Measurements from ENCODE around the gene NLRP8. TPM values are rescaled to one million over a fixed set of nuclear protein-coding genes. Genes with fewer than 3 reads are reported as not detected.
A peak's percentile ranks its signal among the peaks of the same experiment; 100 is the strongest.
"Not testable (repeated sequence)": the region's sequence is repeated elsewhere in the genome, so short reads cannot be mapped to it uniquely, and the experiment has no call there.

The NLRP8 gene
- total RNA-seq, 1 donor from 2014 or later = not detected

DNA sequence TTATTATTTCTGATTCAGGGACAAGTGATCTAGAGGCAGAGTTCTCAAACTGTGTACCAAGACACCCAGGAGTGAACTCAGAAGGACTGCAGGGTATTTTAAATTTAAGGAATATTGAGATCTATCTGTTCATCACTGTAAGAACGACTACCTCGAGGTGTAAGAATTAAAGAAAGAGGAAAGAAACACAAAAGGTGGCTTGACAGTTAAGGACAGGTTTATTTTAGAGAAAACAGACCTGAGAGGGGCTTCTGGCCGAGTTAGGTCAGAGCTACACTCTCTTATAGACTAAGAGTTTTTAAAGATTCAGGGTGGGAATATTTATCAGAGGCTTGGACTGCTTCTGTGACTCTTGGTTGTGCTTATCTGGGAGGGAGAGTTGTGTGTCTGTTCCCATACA lies 26.4 kb downstream of the NLRP8 start:
- DNase-seq (ENCODE audit: low read depth) = no peak

DNA sequence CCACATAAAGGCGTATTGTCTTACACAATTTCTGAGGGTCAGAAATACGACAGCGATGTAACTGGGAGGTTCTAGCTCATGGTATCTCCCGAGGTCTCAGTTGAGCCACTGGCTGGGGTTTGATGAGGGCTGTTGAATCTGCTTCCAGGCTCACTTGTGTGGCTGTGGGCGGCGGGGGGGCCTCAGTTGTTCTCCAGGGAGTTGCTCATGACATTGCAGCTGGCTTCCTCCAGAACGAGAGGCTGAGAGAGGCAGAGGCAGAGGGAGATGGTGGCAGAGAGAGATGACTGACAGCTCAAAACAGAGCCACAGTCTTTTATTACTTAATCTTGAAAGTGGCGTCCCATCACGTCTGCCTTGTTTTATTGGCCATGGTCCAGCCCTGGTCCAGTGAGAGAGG lies 32.8 kb downstream of the NLRP8 start:
- no peak for DNase-seq (ENCODE audit: low read depth)

DNA sequence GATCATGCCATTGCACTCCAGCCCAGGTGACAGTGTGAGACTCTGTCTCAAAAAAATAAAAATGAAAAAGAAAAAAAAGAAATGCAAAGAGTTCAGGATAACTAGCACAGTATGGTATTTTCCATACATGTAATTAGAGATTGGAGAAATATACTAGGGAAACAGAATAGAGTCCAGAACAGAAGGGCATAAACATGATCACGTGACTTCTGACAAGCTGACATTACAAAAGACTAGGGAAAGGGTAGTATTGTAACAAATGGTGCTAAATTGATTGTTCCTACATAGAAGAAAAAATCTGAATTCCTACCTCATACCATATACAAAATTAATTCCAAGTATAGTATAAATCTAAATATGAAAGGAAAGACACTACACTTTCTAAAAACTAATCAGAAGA lies 37.6 kb downstream of the NLRP8 start:
- DNase-seq (ENCODE audit: low read depth) = no peak

DNA sequence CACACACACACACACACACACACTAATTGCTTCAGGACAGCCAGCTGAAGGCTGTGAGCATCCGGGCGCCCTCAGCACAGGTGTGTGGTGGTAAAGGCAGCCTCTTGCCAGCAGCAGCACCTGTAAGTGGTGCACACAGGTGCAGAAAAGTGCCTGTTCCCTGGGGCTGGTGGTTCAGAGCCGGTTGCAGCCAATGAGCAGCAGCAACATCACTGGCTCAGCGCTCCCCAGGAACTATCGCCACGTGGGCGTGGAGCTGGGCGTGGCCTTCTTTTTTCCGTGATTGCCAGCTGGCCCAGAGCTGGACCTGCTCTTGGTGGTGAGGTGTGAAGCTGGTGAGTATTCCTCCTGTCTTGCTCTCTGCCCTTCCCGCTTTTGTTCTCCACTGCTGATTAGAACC lies 38.9 kb downstream of the NLRP8 start, which contains the start of gene NLRP5:
Gene NLRP5, plus strand, starts transcription at position 289 of the 400 bp plus-strand sequence.
- no peak for DNase-seq (ENCODE audit: low read depth)

DNA sequence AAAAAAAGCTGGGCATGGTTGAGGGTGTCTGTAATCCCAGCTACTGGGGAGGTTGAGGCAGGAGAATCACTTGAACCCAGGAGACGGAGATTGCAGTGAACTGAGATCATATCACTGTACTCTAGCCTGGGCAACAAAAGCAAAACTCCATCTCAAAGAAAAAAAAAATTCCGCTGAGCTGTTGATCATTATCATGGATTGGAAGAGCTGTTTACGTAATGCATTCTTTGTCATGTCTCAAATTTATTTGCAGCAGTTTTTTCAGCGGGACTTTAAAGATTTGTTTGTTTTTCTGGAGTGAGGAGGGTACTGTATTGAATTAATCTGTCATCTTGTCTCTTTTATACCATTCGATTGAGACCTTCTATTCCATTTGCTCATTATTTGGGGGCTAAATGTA lies 43.2 kb downstream of the NLRP8 start:
- no peak for DNase-seq (ENCODE audit: low read depth)

DNA sequence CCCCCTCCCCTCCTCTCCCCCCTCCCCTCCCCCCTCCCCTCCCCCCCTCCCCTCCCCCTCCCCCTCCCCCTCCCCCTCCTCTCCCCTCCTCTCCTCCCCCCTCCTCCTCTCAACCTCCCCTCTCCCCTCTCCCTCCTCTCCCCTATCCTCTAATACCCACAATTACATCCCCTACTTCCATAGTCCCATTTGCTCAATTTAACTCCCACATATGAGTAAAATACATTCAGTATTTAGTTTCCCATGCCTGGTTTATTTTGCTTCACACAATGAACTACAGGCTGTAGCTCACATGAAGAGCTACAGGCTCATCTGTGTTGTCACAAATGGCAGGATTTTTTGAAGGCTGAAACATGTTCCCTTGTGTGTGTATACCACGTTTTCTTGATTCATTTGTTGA lies 45.9 kb downstream of the NLRP8 start:
- no peak for DNase-seq (ENCODE audit: low read depth)

DNA sequence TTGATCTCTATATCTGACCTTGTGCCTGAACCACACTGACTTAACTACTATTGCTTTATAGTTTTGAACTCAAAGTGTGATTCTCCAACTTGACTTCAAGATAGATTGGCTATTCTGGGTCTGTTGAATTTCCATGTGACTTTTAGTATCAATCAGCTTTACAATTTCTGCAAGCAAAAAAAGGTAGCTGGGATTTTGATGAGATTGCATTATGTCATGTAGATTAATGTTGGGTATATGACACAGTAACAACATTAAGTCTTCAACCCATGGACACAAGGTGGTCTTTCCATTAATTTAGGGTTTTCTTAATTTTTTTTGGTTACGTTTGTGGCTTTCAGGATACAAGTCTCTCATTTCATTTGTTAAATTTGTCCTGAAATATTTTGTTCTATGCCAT lies 67.1 kb downstream of the NLRP8 start:
- DNase-seq (ENCODE audit: low read depth) = no peak

DNA sequence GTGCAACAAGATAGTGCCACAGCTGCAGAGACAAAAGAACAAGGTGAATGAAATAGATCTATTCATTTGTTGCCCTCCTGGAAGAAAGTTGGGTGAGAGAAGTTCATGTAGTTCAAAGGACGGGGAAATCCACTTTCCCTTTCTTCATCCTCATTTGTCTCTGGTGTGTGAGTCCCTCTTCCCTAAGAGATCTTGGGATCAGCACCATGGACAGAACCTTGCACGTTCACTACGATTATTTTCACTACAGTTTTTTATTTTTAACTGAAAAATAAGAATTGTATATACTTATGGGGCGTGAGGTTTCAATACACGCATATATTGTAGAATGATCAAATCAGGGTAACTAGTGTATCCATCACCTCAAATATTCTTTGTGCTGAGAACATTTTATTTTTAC lies 68.1 kb downstream of the NLRP8 start:
- DNase-seq (ENCODE audit: low read depth) = peak; percentile 5

DNA sequence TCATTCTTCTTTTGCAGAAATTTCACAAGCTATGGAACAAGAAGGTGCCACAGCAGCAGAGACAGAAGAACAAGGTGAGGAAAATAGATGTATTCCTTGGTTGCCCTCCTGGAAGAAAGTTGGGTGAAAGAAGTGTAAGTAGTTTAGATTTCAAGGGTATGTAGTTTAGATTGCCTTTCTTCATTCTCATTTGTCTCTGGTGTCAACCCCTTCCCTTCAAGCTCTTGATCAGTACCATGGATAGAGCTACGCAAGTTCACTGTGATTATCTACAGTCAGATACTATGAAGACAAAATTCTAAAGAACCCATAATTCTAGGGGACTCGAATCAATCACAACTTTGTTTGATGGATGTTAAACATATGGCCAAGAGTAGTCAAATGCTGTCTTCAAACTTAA lies 71.7 kb downstream of the NLRP8 start:
- not testable (repeated sequence) for DNase-seq (ENCODE audit: low read depth)

DNA sequence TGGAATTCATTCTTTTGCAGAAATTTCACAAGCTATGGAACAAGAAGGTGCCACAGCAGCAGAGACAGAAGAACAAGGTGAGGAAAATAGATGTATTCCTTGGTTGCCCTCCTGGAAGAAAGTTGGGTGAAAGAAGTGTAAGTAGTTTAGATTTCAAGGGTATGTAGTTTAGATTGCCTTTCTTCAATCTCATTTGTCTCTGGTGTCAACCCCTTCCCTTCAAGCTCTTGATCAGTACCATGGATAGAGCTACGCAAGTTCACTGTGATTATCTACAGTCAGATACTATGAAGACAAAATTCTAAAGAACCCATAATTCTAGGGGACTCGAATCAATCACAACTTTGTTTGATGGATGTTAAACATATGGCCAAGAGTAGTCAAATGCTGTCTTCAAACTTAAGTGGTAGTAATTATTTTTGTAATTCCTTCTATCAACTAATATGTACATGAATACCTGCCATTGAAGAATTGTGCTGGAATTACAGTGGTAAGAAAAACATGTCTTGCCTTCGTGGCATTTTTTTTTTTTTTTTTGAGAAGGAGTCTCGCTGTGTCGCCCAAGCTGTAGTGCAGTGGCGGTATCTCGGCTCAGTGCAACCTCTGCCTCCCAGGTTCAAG lies 72.8 kb downstream of the NLRP8 start:
- not testable (repeated sequence) for DNase-seq (ENCODE audit: low read depth)

DNA sequence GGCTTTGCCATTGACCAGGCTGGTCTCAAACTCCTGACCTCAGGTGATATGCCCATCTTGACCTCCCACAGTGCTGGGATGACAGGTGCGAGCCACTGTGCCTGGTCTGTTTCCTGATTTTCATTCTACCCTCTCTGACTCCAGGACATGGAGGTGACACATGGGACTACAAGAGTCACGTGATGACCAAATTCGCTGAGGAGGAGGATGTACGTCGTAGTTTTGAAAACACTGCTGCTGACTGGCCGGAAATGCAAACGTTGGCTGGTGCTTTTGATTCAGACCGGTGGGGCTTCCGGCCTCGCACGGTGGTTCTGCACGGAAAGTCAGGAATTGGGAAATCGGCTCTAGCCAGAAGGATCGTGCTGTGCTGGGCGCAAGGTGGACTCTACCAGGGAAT lies 79.1 kb downstream of the NLRP8 start:
- DNase-seq (ENCODE audit: low read depth) = no peak

Other genes starting within 250 kb of the NLRP8 start
- gene NLRP9, start 209.4 kb upstream of the NLRP8 start, total RNA-seq = not detected in 2 replicates
- not detected in 2 replicates for gene RFPL4A, start 188.7 kb upstream of the NLRP8 start, total RNA-seq
- not detected in 2 replicates for gene RFPL4AL1, start 178.7 kb upstream of the NLRP8 start, total RNA-seq
- gene NLRP11, start 115.8 kb upstream of the NLRP8 start, total RNA-seq = not detected in 2 replicates
- gene NLRP4, start 111.3 kb upstream of the NLRP8 start, total RNA-seq = not detected in 2 replicates
- gene NLRP13, start 15.5 kb upstream of the NLRP8 start, total RNA-seq = not detected in 2 replicates
- not detected in 2 replicates for gene NLRP5, start 38.9 kb downstream of the NLRP8 start, total RNA-seq
- gene ZNF787, start 173.5 kb downstream of the NLRP8 start, total RNA-seq = 22.5 and 23.3 TPM in 2 replicates
- gene ZNF444, start 193.5 kb downstream of the NLRP8 start, total RNA-seq = 34.8 and 38.0 TPM in 2 replicates
- not detected in 2 replicates for gene GALP, start 228.2 kb downstream of the NLRP8 start, total RNA-seq
- not detected in 2 replicates for gene ZSCAN5B, start 250.0 kb downstream of the NLRP8 start, total RNA-seq

Data from myocyte (in vitro differentiated cells).